Measurements from ENCODE around the gene DIAPH2.

The DIAPH2 gene

GRCh38 chrX:97372001-97372766 lies 687.5 kb downstream of the DIAPH2 start:
- TF ChIP-seq, protein P1, sequence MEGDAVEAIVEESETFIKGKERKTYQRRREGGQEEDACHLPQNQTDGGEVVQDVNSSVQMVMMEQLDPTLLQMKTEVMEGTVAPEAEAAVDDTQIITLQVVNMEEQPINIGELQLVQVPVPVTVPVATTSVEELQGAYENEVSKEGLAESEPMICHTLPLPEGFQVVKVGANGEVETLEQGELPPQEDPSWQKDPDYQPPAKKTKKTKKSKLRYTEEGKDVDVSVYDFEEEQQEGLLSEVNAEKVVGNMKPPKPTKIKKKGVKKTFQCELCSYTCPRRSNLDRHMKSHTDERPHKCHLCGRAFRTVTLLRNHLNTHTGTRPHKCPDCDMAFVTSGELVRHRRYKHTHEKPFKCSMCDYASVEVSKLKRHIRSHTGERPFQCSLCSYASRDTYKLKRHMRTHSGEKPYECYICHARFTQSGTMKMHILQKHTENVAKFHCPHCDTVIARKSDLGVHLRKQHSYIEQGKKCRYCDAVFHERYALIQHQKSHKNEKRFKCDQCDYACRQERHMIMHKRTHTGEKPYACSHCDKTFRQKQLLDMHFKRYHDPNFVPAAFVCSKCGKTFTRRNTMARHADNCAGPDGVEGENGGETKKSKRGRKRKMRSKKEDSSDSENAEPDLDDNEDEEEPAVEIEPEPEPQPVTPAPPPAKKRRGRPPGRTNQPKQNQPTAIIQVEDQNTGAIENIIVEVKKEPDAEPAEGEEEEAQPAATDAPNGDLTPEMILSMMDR (IDR thresholded peaks at IDR 0.05; ENCODE audit: low read depth, low read length, poor library complexity, severe bottlenecking), result no peak
- no peak for TF ChIP-seq EZH2phosphoT487 (IDR thresholded peaks at IDR 0.05; ENCODE audit: borderline replicate concordance, low read length)
- Histone ChIP-seq H4K20me1 (ENCODE audit: control insufficient read depth, insufficient read depth, low read depth, low read length) (no peaks in the 10 kb centered on the region), H3K9me2 (replicated peaks; ENCODE audit: control insufficient read depth, low read length) (no peaks in the 10 kb centered on the region), H3K27me3 (ENCODE audit: control insufficient read depth, low read length) (no peaks in the 10 kb centered on the region), H3K4me2 (ENCODE audit: low read length) (no peak overlapping the region), H3K27ac (ENCODE audit: low read depth, low read length) (no peak overlapping the region), H3K4me1 (ENCODE audit: control insufficient read depth, low read length) (no peaks in the 10 kb centered on the region), H3F3A (ENCODE audit: control insufficient read depth, insufficient read depth) (no peaks in the 10 kb centered on the region), H3K79me2 (ENCODE audit: control insufficient read depth, low read length) (no peaks in the 10 kb centered on the region), H3K36me3 (ENCODE audit: control insufficient read depth, low read length) (no peaks in the 10 kb centered on the region), H3K9me3 (ENCODE audit: control insufficient read depth, insufficient read depth, low read length) (no peaks in the 10 kb centered on the region), H3K4me3 (ENCODE audit: low read length) (no peak overlapping the region)

GRCh38 chrX:97374266-97374665 lies 689.6 kb downstream of the DIAPH2 start:
- Histone ChIP-seq H3K27me3 (ENCODE audit: control insufficient read depth, low read length) (no peaks in the 10 kb centered on the region), H3K4me1 (ENCODE audit: control insufficient read depth, low read length) (no peaks in the 10 kb centered on the region)

DNA sequence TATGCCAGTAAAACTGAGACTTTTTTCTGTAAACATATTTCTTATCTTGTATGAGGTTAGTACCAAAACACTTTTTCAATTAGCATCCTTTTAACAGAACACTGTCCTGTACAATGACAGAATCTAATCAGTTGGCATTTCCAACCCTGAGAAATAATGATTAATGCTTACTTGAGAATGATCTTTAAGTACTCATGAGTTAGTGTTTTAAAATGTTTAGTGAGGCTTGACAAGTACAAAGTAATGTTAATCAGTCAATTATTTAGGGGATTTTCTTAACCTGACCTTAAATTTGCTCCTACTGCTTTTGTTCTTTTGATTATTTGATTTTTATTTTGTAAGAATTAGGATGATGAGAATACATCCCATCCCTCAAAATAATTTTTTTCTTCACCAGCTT lies 695.6 kb downstream of the DIAPH2 start:
- Histone ChIP-seq H3K79me2 (ENCODE audit: control insufficient read depth, low read length) (no peaks in the 10 kb centered on the region), H3F3A (ENCODE audit: control insufficient read depth, insufficient read depth) (no peaks in the 10 kb centered on the region), H3K4me2 (ENCODE audit: low read length) (no peak overlapping the region), H3K27me3 (ENCODE audit: control insufficient read depth, low read length) (no peaks in the 10 kb centered on the region), H3K36me3 (ENCODE audit: control insufficient read depth, low read length) (no peaks in the 10 kb centered on the region), H3K27ac (ENCODE audit: low read depth, low read length) (no peak overlapping the region), H3K9me2 (replicated peaks; ENCODE audit: control insufficient read depth, low read length) (no peaks in the 10 kb centered on the region), H3K4me1 (ENCODE audit: control insufficient read depth, low read length) (no peaks in the 10 kb centered on the region), H4K20me1 (ENCODE audit: control insufficient read depth, insufficient read depth, low read depth, low read length) (no peaks in the 10 kb centered on the region), H3K4me3 (ENCODE audit: low read length) (no peak overlapping the region), H3K9me3 (ENCODE audit: control insufficient read depth, insufficient read depth, low read length) (no peaks in the 10 kb centered on the region)
- TF ChIP-seq EZH2phosphoT487 (IDR thresholded peaks at IDR 0.05; ENCODE audit: borderline replicate concordance, low read length), result no peak
- TF ChIP-seq, protein P1 (IDR thresholded peaks at IDR 0.05; ENCODE audit: low read depth, low read length, poor library complexity, severe bottlenecking), result no peak

More at GRCh38 chrX:97374266-97374665, 689.6 kb downstream of the DIAPH2 start:
- H3K27ac ChIP-seq (ENCODE audit: low read depth, low read length), result no peak overlapping the region
- no peaks in the 10 kb centered on the region for H3K36me3 ChIP-seq (ENCODE audit: control insufficient read depth, low read length)
- H3K9me2 ChIP-seq (replicated peaks; ENCODE audit: control insufficient read depth, low read length), result no peaks in the 10 kb centered on the region
- no peaks in the 10 kb centered on the region for H3K79me2 ChIP-seq (ENCODE audit: control insufficient read depth, low read length)
- no peak overlapping the region for H3K4me3 ChIP-seq (ENCODE audit: low read length)
- no peaks in the 10 kb centered on the region for H3K9me3 ChIP-seq (ENCODE audit: control insufficient read depth, insufficient read depth, low read length)
- H4K20me1 ChIP-seq (ENCODE audit: control insufficient read depth, insufficient read depth, low read depth, low read length), result no peaks in the 10 kb centered on the region
- no peak overlapping the region for H3K4me2 ChIP-seq (ENCODE audit: low read length)
- H3F3A ChIP-seq (ENCODE audit: control insufficient read depth, insufficient read depth), result no peaks in the 10 kb centered on the region
- TF ChIP-seq, protein P1 (IDR thresholded peaks at IDR 0.05; ENCODE audit: low read depth, low read length, poor library complexity, severe bottlenecking), result no peak
- no peak for TF ChIP-seq EZH2phosphoT487 (IDR thresholded peaks at IDR 0.05; ENCODE audit: borderline replicate concordance, low read length)

Data from DOHH2 (cell line).